H9 (cell line): Measurements from ENCODE around the gene NDUFV1. TPM values are rescaled to one million over a fixed set of nuclear protein-coding genes. Genes with fewer than 3 reads are reported as not detected.

ENCODE experiments used
- DNase-seq: peaks from one replicate; pipeline ENCODE4 v3.0.0-alpha.2; 2017
- H2AFZ ChIP-seq: one replicate; pipeline ENCODE4 v1.6.1; 2013; ENCODE audit warnings: mild to moderate bottlenecking, low read length, control low read depth, moderate library complexity
- H2AK5ac ChIP-seq: 2 replicates; pipeline ENCODE4 v1.6.1; 2013; ENCODE audit warnings: low read length, control low read depth, mixed read lengths; ENCODE audit not compliant: insufficient read length
- H2BK120ac ChIP-seq: one replicate; pipeline ENCODE4 v1.6.1; 2013; ENCODE audit warnings: low read depth, mild to moderate bottlenecking, low read length, control low read depth, inconsistent platforms; ENCODE audit not compliant: poor library complexity, severe bottlenecking
- H2BK12ac ChIP-seq: 2 replicates; pipeline ENCODE4 v1.6.1; 2013; ENCODE audit warnings: low read length, control low read depth, mixed read lengths, low read depth; ENCODE audit not compliant: insufficient read length
- H2BK15ac ChIP-seq: 2 replicates; pipeline ENCODE4 v1.6.1; 2013; ENCODE audit warnings: low read depth, low read length, control low read depth
- H2BK20ac ChIP-seq: one replicate; pipeline ENCODE4 v1.6.1; 2013; ENCODE audit warnings: low read depth, mild to moderate bottlenecking, low read length, control low read depth, inconsistent platforms; ENCODE audit not compliant: poor library complexity, severe bottlenecking
- H2BK5ac ChIP-seq: 2 replicates; pipeline ENCODE4 v1.6.1; 2013; ENCODE audit warnings: low read length, control low read depth, mixed read lengths; ENCODE audit not compliant: insufficient read length
- H3K14ac ChIP-seq: 2 replicates; pipeline ENCODE4 v1.6.1; 2013; ENCODE audit warnings: low read length, control low read depth; ENCODE audit not compliant: insufficient read depth
- H3K18ac ChIP-seq: 2 replicates; pipeline ENCODE4 v1.6.1; 2013; ENCODE audit warnings: low read depth, mild to moderate bottlenecking, mixed read lengths, low read length, control low read depth; ENCODE audit not compliant: insufficient read length
- H3K23ac ChIP-seq: 2 replicates; pipeline ENCODE4 v1.6.1; 2013; ENCODE audit warnings: low read length, control low read depth, mixed read lengths, low read depth; ENCODE audit not compliant: insufficient read length
- H3K23me2 ChIP-seq: 2 replicates; pipeline ENCODE4 v1.6.1; 2013; ENCODE audit warnings: low read depth, mild to moderate bottlenecking, mixed read lengths, low read length, control low read depth; ENCODE audit not compliant: insufficient read length, poor library complexity, severe bottlenecking
- H3K27ac ChIP-seq: 2 replicates; pipeline ENCODE4 v1.5.1; 2013; ENCODE audit warnings: low read length, control low read depth, mixed read lengths, low read depth; ENCODE audit not compliant: insufficient read length
- H3K27me3 ChIP-seq: 2 replicates; pipeline ENCODE4 v1.6.1; 2013; ENCODE audit warnings: low read length, control low read depth, inconsistent platforms; ENCODE audit not compliant: insufficient read depth
- H3K4ac ChIP-seq: 2 replicates; pipeline ENCODE4 v1.6.1; 2013; ENCODE audit warnings: low read depth, mild to moderate bottlenecking, control low read depth, inconsistent platforms, low read length, moderate library complexity
- H3K4me1 ChIP-seq: 2 replicates; pipeline ENCODE4 v1.6.1; 2013; ENCODE audit warnings: low read length, control low read depth, inconsistent platforms; ENCODE audit not compliant: insufficient read depth
- H3K4me2 ChIP-seq: 2 replicates; pipeline ENCODE4 v1.6.1; 2013; ENCODE audit warnings: low read length, control low read depth, mixed read lengths; ENCODE audit not compliant: insufficient read length, insufficient read depth
- H3K56ac ChIP-seq: 2 replicates; pipeline ENCODE4 v1.6.1; 2013; ENCODE audit warnings: low read depth, mild to moderate bottlenecking, mixed read lengths, low read length, control low read depth; ENCODE audit not compliant: insufficient read length
- H3K79me1 ChIP-seq: 2 replicates; pipeline ENCODE4 v1.6.1; 2013; ENCODE audit warnings: low read depth, mild to moderate bottlenecking, moderate library complexity, low read length, control low read depth, inconsistent platforms; ENCODE audit not compliant: insufficient read depth, poor library complexity, severe bottlenecking
- H3K79me2 ChIP-seq: 2 replicates; pipeline ENCODE4 v1.6.1; 2013; ENCODE audit warnings: low read length, control low read depth, inconsistent platforms; ENCODE audit not compliant: insufficient read depth
- H3K9ac ChIP-seq: 2 replicates; pipeline ENCODE4 v1.6.1; 2013; ENCODE audit warnings: low read length, control low read depth, mixed read lengths; ENCODE audit not compliant: insufficient read length; ENCODE audit errors: extremely low read depth
- H3K9me3 ChIP-seq: one replicate; pipeline ENCODE4 v1.6.1; 2013; ENCODE audit warnings: low read depth, low read length, inconsistent platforms; ENCODE audit not compliant: control insufficient read depth
- H3T11ph ChIP-seq: one replicate; pipeline ENCODE4 v1.6.1; 2013; ENCODE audit warnings: mild to moderate bottlenecking, low read length, control low read depth, inconsistent platforms
- H4K20me1 ChIP-seq: one replicate; pipeline ENCODE4 v1.6.1; 2013; ENCODE audit not compliant: control insufficient read depth, insufficient read length, insufficient read depth
- H4K5ac ChIP-seq: 2 replicates; pipeline ENCODE4 v1.6.1; 2013; ENCODE audit warnings: low read depth, mild to moderate bottlenecking, mixed read lengths, low read length, control low read depth; ENCODE audit not compliant: insufficient read length
- H4K8ac ChIP-seq: replicated peaks from 2 replicates; pipeline ENCODE4 v1.6.1; 2013; ENCODE audit warnings: low read length, control low read depth, mixed read lengths, low read depth; ENCODE audit not compliant: insufficient read length
- H4K91ac ChIP-seq: 2 replicates; pipeline ENCODE4 v1.6.1; 2013; ENCODE audit warnings: low read depth, mild to moderate bottlenecking, moderate library complexity, mixed read lengths, low read length, control low read depth; ENCODE audit not compliant: insufficient read length
- H3K27ac Mint-ChIP-seq, 3 experiments: 2 replicates in 2 of 3; 3 replicates in 1 of 3; pipeline ENCODE4 v1.8.0; 2020 to 2021; ENCODE audit warnings: mixed read lengths in 3 of 3, mild to moderate bottlenecking in 1 of 3, moderate library complexity in 1 of 3
- H3K27me3 Mint-ChIP-seq: 2 replicates; pipeline ENCODE4 v1.8.0; 2021; ENCODE audit warnings: low read depth, mild to moderate bottlenecking, moderate library complexity, mixed read lengths
- H3K36me3 Mint-ChIP-seq, 3 experiments: 2 replicates in 2 of 3; 3 replicates in 1 of 3; pipeline ENCODE4 v1.8.0; 2020 to 2021; ENCODE audit warnings: low read depth in 3 of 3, mixed read lengths in 3 of 3; ENCODE audit not compliant: insufficient read depth in 1 of 3
- H3K4me1 Mint-ChIP-seq, 2 experiments: 2 replicates each; pipeline ENCODE4 v1.8.0; 2020; ENCODE audit warnings: mixed read lengths in 2 of 2
- H3K4me3 Mint-ChIP-seq, 2 experiments: 2 replicates in 1 of 2; 3 replicates in 1 of 2; pipeline ENCODE4 v1.8.0; 2020 to 2021; ENCODE audit warnings: mild to moderate bottlenecking in 2 of 2, mixed read lengths in 2 of 2, moderate library complexity in 1 of 2
- H3K9me3 Mint-ChIP-seq, 2 experiments: 2 replicates in 1 of 2; 3 replicates in 1 of 2; pipeline ENCODE4 v1.8.0; 2020; ENCODE audit warnings: mild to moderate bottlenecking in 2 of 2, mixed read lengths in 2 of 2, moderate library complexity in 1 of 2
- WGBS: extraction: QIAGEN DNeasy Blood & Tissue Kit; methylation state at CpG from one replicate; pipeline ENCODE4 v1.1.7; 2013; ENCODE audit warnings: missing lambda C conversion rate, low lambda C conversion rate, mixed read lengths; ENCODE audit not compliant: insufficient read length; ENCODE audit errors: extremely low coverage; 5-methylcytosine and 5-hydroxymethylcytosine counted together
- total RNA-seq: library from RNA; stranded (reverse); gene quantifications from 2 replicates; pipeline ENCODE4 v1.2.1, GENCODE V29; 2021
- TF ChIP-seq, protein P1 (sequence below): fragments of 200-600 bp; sonication (generic); conservative IDR thresholded peaks from 3 replicates; pipeline ENCODE4 v1.8.0; 2021; ENCODE audit warnings: antibody characterized with exemption, mild to moderate bottlenecking

The NDUFV1 gene
- total RNA-seq, 1 experiment from 2014 or later: 154 TPM

DNA sequence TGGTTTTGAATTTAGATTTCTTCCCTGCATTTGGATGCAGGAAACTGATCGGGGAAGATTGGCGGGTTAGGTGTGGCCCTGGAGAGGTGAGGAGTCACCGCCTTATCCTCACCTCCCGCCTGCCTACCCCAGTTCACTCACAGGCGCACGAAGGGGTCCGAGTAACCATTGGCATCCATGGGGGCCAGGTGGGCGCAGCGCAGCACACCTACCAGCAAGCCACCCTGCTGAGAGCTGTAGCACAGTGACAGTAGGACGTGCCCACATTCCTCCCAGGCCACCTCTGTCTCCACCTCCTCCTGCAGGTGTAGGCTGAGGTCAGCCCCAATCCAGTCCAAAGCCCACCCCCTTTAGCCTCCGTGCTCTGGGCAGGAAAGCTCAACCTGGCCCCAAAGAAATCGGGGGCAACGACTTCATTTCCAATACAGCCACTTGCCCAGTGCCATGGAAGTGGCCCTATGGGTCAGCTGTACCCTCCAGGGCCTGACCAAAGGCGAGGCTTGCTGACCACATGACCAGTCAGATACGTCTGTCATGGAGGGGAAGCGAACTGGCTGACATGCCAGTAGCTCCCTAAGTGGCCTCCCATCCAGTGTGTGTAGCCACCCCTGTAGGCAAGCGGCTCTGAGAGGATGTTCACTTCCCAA, 6.7 kb downstream of the NDUFV1 start:
- H2BK20ac ChIP-seq: no peak overlapping the region
- H3K9ac ChIP-seq: no peak overlapping the region
- no peak overlapping the region for H2AK5ac ChIP-seq
- peaks cover 3% of the 10 kb centered on the region; the same call in 1 of the 2 replicates for H3K27me3 ChIP-seq
- no peak overlapping the region for H2BK120ac ChIP-seq
- H3K4me1 Mint-ChIP-seq: peaks cover 33 to 40% of the 10 kb centered on the region in 2 experiments
- H3T11ph ChIP-seq: no peak overlapping the region
- peaks cover 23% of the 10 kb centered on the region for H3K27me3 Mint-ChIP-seq
- no peak overlapping the region for H4K8ac ChIP-seq
- H3K56ac ChIP-seq: no peak overlapping the region
- peak; percentile 28 for DNase-seq
- H3K4me3 Mint-ChIP-seq: no peak overlapping the region; a peak in 1 of 5 replicates
- no peak overlapping the region for H2AFZ ChIP-seq
- H3K18ac ChIP-seq: no peak overlapping the region
- peaks cover 17 to 38% (median 33%) of the 10 kb centered on the region in 3 experiments for H3K36me3 Mint-ChIP-seq
- peaks cover 0 to under 1% of the 10 kb centered on the region in 2 experiments; a peak in 1 of 5 replicates for H3K9me3 Mint-ChIP-seq
- no peaks in the 10 kb centered on the region for H3K79me2 ChIP-seq
- H2BK15ac ChIP-seq: no peak overlapping the region
- H4K20me1 ChIP-seq: no peaks in the 10 kb centered on the region
- no peak overlapping the region for H3K14ac ChIP-seq
- no peak overlapping the region for H2BK5ac ChIP-seq
- no peak overlapping the region for H3K4me2 ChIP-seq
- H3K4me1 ChIP-seq: peaks cover 7% of the 10 kb centered on the region; the same call in 1 of the 2 replicates
- no peaks in the 10 kb centered on the region for H3K79me1 ChIP-seq
- H3K4ac ChIP-seq: no peak overlapping the region
- no peak overlapping the region for H4K5ac ChIP-seq
- H2BK12ac ChIP-seq: no peak overlapping the region
- no CpG with 5 or more reads among the region's 17 CpGs for WGBS
- no peak overlapping the region for H3K27ac ChIP-seq
- TF ChIP-seq, protein P1, sequence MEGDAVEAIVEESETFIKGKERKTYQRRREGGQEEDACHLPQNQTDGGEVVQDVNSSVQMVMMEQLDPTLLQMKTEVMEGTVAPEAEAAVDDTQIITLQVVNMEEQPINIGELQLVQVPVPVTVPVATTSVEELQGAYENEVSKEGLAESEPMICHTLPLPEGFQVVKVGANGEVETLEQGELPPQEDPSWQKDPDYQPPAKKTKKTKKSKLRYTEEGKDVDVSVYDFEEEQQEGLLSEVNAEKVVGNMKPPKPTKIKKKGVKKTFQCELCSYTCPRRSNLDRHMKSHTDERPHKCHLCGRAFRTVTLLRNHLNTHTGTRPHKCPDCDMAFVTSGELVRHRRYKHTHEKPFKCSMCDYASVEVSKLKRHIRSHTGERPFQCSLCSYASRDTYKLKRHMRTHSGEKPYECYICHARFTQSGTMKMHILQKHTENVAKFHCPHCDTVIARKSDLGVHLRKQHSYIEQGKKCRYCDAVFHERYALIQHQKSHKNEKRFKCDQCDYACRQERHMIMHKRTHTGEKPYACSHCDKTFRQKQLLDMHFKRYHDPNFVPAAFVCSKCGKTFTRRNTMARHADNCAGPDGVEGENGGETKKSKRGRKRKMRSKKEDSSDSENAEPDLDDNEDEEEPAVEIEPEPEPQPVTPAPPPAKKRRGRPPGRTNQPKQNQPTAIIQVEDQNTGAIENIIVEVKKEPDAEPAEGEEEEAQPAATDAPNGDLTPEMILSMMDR: no peak
- H3K9me3 ChIP-seq: no peaks in the 10 kb centered on the region
- no peak overlapping the region for H3K23ac ChIP-seq
- no peaks in the 10 kb centered on the region for H3K23me2 ChIP-seq
- H3K27ac Mint-ChIP-seq: no peak overlapping the region; a peak in 1 of 7 replicates
- no peak overlapping the region for H4K91ac ChIP-seq
